MM.1S (cell line): ENCODE data around the gene CDC42SE2.

ENCODE experiments used
- EZH2 ChIP-seq: fragments of 300-600 bp; sonication (generic); optimal IDR thresholded peaks from 2 replicates; pipeline ENCODE3; 2017; ENCODE audit warnings: low read depth, mild to moderate bottlenecking, antibody characterized with exemption, low read length, mixed read lengths
- EZH2phosphoT487 ChIP-seq: fragments of 300-600 bp; sonication (generic); IDR thresholded peaks from 2 replicates; pipeline ENCODE4 v1.6.1; 2018; ENCODE audit warnings: antibody characterized with exemption, low read length
- TF ChIP-seq, protein P1 (sequence below): fragments of 300-600 bp; sonication (generic); IDR thresholded peaks from 2 replicates; pipeline ENCODE4 v1.5.1; 2016; ENCODE audit warnings: antibody characterized with exemption, low read length, mixed read lengths

- TF ChIP-seq EZH2phosphoT487 (no peak), EZH2 (no peak)
- TF ChIP-seq, protein P1, sequence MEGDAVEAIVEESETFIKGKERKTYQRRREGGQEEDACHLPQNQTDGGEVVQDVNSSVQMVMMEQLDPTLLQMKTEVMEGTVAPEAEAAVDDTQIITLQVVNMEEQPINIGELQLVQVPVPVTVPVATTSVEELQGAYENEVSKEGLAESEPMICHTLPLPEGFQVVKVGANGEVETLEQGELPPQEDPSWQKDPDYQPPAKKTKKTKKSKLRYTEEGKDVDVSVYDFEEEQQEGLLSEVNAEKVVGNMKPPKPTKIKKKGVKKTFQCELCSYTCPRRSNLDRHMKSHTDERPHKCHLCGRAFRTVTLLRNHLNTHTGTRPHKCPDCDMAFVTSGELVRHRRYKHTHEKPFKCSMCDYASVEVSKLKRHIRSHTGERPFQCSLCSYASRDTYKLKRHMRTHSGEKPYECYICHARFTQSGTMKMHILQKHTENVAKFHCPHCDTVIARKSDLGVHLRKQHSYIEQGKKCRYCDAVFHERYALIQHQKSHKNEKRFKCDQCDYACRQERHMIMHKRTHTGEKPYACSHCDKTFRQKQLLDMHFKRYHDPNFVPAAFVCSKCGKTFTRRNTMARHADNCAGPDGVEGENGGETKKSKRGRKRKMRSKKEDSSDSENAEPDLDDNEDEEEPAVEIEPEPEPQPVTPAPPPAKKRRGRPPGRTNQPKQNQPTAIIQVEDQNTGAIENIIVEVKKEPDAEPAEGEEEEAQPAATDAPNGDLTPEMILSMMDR, result no peak
Measured at GRCh38 chr5:131223751-131224386, 40.0 kb upstream of the CDC42SE2 start.
